GM20000 (cell line): Measurements from ENCODE around the gene PACRG.

Experiments used
- DNase-seq: peaks from one replicate; pipeline ENCODE4 v3.0.0; 2012; ENCODE audit warnings: low spot score
- TF ChIP-seq, protein P1 (sequence below): IDR thresholded peaks from 2 replicates; pipeline ENCODE4 v1.5.1; 2012; ENCODE audit warnings: mild to moderate bottlenecking, control low read depth; ENCODE audit errors: extremely low read depth, missing control alignments

Gene PACRG

DNA sequence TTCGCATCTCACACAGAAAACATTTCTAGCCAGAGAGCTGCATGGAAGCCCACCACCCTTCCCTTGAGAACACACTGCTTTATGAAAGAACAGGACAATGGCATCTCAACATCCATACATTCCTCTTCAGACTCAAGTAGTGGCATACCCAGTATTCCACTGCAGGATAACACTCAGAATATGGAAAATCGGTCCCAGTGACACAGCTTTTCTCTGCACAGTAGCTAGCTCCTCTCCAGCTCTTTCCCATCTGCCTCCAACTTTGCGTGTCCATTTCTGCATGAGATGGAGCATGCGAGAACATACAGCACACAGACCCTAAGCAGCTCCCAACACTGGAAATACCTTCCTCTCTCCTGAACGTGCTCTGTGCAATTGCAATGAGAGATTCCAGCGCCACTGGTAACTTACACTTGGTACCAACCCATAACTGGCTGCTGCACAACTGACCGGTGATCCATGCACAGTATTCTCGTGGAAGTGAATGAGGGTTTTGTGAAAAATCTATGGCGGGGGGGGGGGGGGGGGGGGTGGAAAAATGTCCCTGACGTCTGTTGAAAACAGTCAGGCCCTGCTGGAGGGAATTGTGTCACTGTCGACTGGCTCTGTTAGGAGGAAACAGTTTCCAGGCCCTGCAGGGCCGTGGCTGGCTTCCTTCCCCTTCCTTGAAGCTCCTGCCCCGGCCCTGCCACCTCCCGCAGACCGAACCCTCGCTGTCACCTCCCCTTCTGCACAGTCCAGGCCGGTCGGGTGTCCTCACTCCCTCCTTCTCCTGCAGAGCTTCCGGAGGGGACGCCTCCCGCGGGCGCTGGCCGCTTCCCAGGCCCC lies 420.9 kb downstream of the PACRG start:
- no peak for DNase-seq
- TF ChIP-seq, protein P1, sequence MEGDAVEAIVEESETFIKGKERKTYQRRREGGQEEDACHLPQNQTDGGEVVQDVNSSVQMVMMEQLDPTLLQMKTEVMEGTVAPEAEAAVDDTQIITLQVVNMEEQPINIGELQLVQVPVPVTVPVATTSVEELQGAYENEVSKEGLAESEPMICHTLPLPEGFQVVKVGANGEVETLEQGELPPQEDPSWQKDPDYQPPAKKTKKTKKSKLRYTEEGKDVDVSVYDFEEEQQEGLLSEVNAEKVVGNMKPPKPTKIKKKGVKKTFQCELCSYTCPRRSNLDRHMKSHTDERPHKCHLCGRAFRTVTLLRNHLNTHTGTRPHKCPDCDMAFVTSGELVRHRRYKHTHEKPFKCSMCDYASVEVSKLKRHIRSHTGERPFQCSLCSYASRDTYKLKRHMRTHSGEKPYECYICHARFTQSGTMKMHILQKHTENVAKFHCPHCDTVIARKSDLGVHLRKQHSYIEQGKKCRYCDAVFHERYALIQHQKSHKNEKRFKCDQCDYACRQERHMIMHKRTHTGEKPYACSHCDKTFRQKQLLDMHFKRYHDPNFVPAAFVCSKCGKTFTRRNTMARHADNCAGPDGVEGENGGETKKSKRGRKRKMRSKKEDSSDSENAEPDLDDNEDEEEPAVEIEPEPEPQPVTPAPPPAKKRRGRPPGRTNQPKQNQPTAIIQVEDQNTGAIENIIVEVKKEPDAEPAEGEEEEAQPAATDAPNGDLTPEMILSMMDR = no peak

DNA sequence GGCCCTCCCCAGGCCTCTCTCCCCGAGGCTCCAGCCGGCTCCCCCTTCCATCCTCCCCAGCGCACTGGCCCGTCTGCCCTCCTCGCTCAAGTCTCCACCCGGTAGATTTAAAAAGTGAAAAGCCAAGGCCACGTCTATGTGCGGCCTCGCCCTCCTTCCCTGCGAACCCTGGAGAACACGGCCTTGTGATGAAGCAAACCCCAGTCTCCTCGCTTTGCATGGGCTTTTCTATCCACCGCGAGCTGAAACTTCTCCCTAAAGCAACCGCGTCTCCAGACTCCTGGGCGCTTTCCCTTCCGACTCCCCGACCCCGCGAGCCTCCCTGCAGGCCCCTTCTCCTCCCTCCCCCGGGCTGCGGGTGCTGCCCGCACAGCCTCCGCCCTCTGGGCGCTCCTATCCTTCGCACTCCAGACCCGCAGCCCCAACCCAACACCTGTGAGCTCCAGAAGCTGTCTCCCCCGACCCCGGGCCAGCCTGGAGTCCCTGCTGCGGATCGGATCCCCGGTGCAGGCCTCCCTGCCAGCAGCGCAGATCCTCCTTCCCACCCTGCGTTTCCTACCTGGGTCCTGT lies 421.6 kb downstream of the PACRG start:
- TF ChIP-seq, protein P1 = no peak

DNA sequence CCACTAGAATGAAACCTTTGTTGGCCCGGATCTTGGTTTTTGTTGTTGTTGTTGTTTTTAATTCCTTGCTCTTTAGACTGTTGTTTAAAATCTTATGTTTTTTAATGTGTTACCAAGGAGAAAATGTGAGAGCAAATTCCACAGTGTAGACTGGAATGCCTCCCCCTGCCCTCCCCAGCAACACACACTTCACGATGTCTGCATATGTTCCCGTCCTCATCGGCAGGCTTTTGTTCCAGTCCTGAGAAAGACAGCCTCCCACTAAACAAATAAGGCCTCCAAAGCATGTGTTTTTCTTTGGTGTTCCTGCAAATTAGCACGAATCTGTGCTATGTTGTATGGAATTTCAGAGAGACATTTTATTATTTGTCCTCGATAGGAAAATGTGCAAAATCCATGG lies 423.4 kb downstream of the PACRG start:
- TF ChIP-seq, protein P1 = no peak
- DNase-seq = no peak

More for the DNA sequence above, 421.6 kb downstream of the PACRG start:
- no peak for DNase-seq

DNA sequence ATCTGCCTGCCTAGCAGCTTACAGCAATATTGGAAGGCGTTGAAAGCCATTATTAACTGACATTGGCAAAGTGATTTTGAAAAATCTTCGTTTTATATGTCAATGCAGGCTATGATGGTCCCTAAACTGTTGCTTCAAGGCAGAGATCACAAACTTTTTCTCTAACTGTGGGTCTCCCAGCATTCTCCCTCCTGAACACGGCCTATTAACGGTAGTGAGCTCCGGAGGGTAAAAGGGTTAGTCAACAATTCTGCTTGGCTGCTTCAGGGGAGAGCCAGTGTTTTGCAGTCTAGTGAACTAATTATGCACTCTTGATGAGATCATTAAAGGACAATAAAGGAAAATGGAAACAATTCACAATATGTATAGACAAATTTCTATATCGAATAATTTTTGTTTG lies 424.9 kb downstream of the PACRG start:
- TF ChIP-seq, protein P1 = no peak
- DNase-seq = no peak

DNA sequence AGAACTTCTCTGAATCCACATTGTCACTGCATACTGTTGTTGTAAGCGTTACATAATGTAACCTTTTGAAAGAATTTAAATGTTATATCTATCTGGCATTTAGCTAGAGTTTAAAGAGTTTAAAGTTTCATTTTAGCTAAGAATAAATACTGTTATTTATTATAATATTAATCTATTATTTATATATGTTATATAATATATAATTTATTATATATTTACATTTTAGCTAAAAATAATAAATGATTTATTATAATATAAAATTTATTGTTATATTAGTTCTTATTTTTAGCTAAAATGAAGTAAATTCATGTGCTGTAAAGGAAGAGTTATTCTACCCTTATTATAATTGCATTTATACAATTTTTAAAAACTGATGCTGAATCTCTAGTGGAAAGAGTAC lies 431.3 kb downstream of the PACRG start:
- TF ChIP-seq, protein P1 = no peak
- DNase-seq = no peak

DNA sequence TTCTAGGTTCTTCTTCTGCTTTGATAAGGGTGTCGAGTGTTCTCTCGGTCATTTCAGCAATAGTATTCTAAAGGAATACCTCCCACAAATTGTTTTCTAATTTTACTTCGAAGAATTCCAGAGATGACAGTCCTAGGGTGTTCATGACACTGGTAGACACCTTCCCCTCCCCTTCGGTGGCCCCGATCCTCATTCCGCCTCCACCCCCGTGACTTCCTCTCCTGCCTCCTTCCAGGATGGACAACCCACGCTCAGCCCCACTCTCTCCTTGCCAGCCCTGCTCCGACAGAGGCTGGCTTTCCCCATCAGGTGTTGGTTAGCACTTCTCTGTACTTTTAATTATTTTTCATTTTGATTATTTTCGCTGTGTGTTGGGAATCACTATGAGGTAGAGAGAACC lies 431.9 kb downstream of the PACRG start:
- DNase-seq = no peak
- TF ChIP-seq, protein P1 = no peak
